Keratinocyte (primary cell): ENCODE measurements around the gene MVB12A. TPM values are rescaled to one million over a fixed set of nuclear protein-coding genes. Genes with fewer than 3 reads are reported as not detected.
A peak's percentile ranks its signal among the peaks of the same experiment; 100 is the strongest.

Source experiments
- DNase-seq: peaks from one replicate; pipeline ENCODE4 v3.0.0-alpha.2; 2011; ENCODE audit warnings: low read depth, missing footprints, low spot score
- FAIRE-seq: peaks from 2 replicates; lab custom pipeline; 2011; peaks lifted over from hg19 to GRCh38; lab: Jason Lieb, UNC
- H2AFZ ChIP-seq: 2 replicates; pipeline ENCODE4 v1.6.0; 2012; ENCODE audit warnings: low read length, control low read depth, inconsistent platforms; ENCODE audit not compliant: control insufficient read depth
- H3K27ac ChIP-seq: 2 replicates; pipeline ENCODE4 v1.5.1; 2011; ENCODE audit warnings: low read length; ENCODE audit not compliant: control insufficient read depth, insufficient read depth
- H3K27me3 ChIP-seq: 3 replicates; pipeline ENCODE4 v1.6.0; 2011; ENCODE audit warnings: low read length; ENCODE audit not compliant: control insufficient read depth, insufficient read depth; ENCODE audit errors: extremely low read depth
- H3K36me3 ChIP-seq, 2 experiments: 2 replicates in 1 of 2; 3 replicates in 1 of 2; pipeline ENCODE4 v1.5.1; 2011; ENCODE audit warnings: low read length in 2 of 2, mild to moderate bottlenecking in 1 of 2; ENCODE audit not compliant: control insufficient read depth in 2 of 2, insufficient read depth in 2 of 2; ENCODE audit errors: extremely low read depth in 1 of 2
- H3K4me1 ChIP-seq: 3 replicates; pipeline ENCODE4 v1.5.1; 2011; ENCODE audit warnings: low read length; ENCODE audit not compliant: control insufficient read depth, insufficient read depth; ENCODE audit errors: extremely low read depth
- H3K4me2 ChIP-seq: 3 replicates; pipeline ENCODE4 v1.6.0; 2011; ENCODE audit warnings: low read depth, low read length; ENCODE audit not compliant: control insufficient read depth, insufficient read depth; ENCODE audit errors: extremely low read depth
- H3K4me3 ChIP-seq, 3 experiments: fragments of 200-600 bp in 1 of 3; sonication (generic) in 1 of 3; 2 replicates in 2 of 3; 3 replicates in 1 of 3; pipeline ENCODE4 v1.5.1; 2011 to 2016; ENCODE audit warnings: low read length in 3 of 3, mild to moderate bottlenecking in 3 of 3, control low read depth in 2 of 3, inconsistent platforms in 1 of 3, low read depth in 1 of 3, mixed read lengths in 1 of 3, mixed run types in 1 of 3, moderate library complexity in 1 of 3; ENCODE audit not compliant: control insufficient read depth in 2 of 3, insufficient read depth in 2 of 3; ENCODE audit errors: extremely low read depth in 1 of 3
- H3K79me2 ChIP-seq: 2 replicates; pipeline ENCODE4 v1.6.0; 2012; ENCODE audit warnings: low read length; ENCODE audit not compliant: control insufficient read depth, insufficient read depth
- H3K9ac ChIP-seq: 3 replicates; pipeline ENCODE4 v1.6.0; 2011; ENCODE audit warnings: low read length; ENCODE audit not compliant: control insufficient read depth, insufficient read depth; ENCODE audit errors: extremely low read depth
- H3K9me1 ChIP-seq: 3 replicates; pipeline ENCODE4 v1.6.0; 2011; ENCODE audit warnings: low read length; ENCODE audit not compliant: control insufficient read depth, insufficient read depth; ENCODE audit errors: extremely low read depth
- H3K9me3 ChIP-seq: 2 replicates; pipeline ENCODE4 v1.5.1; 2012; ENCODE audit warnings: low read depth, low read length; ENCODE audit not compliant: control insufficient read depth
- H4K20me1 ChIP-seq: 3 replicates; pipeline ENCODE4 v1.6.0; 2011; ENCODE audit warnings: low read length; ENCODE audit not compliant: control insufficient read depth, insufficient read depth; ENCODE audit errors: extremely low read depth
- EZH2 ChIP-seq: IDR thresholded peaks from one replicate; pipeline ENCODE4 v1.6.1; 2012; ENCODE audit warnings: inconsistent platforms, mild to moderate bottlenecking, low read length, moderate library complexity
- dilution Hi-C: fragments of 300-500 bp; cut with MboI; formaldehyde crosslinking; loops from one replicate; pipeline ENCODE4 v1.7.0; 2020; ENCODE audit warnings: low sequenced_read_pairs; ENCODE audit not compliant: extremely low pct_ligation_motif_present
- polyA plus RNA-seq, 5 experiments: library from polyadenylated mRNA; depleted of rRNA in 3 of 5; stranded (reverse) in 3 of 5; stranded (forward) in 1 of 5; unstranded in 1 of 5; fragments of >200 nt; gene quantifications; 1 replicate in 1 of 5; 2 replicates in 3 of 5; 3 replicates in 1 of 5; pipeline versions ENCODE4 v1.2.1 to v1.2.3, GENCODE V29; 2011 to 2012; ENCODE audit warnings: missing spikeins in 2 of 5, low read depth in 1 of 5, low replicate concordance in 1 of 5
- TF ChIP-seq, protein P1 (sequence below), 3 experiments: IDR thresholded peaks in 1 of 3; conservative IDR thresholded peaks in 1 of 3; optimal IDR thresholded peaks in 1 of 3; 2 replicates in 2 of 3; 3 replicates in 1 of 3; pipeline versions ENCODE3 to v1.5.1; 2011; ENCODE audit warnings: low read length in 3 of 3, mild to moderate bottlenecking in 3 of 3, moderate library complexity in 2 of 3, control low read depth in 1 of 3, inconsistent platforms in 1 of 3; ENCODE audit not compliant: insufficient read depth in 2 of 3; ENCODE audit errors: extremely low read depth in 1 of 3

MVB12A gene
- polyA plus RNA-seq, 1 donor (not counting 4 experiments of a cell fraction or from before 2014, with no cell fraction given), result 23.3 TPM

GRCh38 chr19:17394891-17395415 lies 24.9 kb upstream of the MVB12A start:
- FAIRE-seq (no peak), DNase-seq (peak; percentile 46)
- no peak for TF ChIP-seq EZH2
- TF ChIP-seq, protein P1, sequence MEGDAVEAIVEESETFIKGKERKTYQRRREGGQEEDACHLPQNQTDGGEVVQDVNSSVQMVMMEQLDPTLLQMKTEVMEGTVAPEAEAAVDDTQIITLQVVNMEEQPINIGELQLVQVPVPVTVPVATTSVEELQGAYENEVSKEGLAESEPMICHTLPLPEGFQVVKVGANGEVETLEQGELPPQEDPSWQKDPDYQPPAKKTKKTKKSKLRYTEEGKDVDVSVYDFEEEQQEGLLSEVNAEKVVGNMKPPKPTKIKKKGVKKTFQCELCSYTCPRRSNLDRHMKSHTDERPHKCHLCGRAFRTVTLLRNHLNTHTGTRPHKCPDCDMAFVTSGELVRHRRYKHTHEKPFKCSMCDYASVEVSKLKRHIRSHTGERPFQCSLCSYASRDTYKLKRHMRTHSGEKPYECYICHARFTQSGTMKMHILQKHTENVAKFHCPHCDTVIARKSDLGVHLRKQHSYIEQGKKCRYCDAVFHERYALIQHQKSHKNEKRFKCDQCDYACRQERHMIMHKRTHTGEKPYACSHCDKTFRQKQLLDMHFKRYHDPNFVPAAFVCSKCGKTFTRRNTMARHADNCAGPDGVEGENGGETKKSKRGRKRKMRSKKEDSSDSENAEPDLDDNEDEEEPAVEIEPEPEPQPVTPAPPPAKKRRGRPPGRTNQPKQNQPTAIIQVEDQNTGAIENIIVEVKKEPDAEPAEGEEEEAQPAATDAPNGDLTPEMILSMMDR (optimal IDR thresholded peaks at IDR 0.05 in 1 of 3, IDR thresholded peaks at IDR 0.05 in 1 of 3, conservative IDR thresholded peaks at IDR 0.05 in 1 of 3; ENCODE audit: extremely low read depth in 1 of 3, insufficient read depth in 2 of 3, low read length in 3 of 3), result peak; percentile 46 to 92 (median 85)
- H4K20me1 ChIP-seq, result no peaks in the 10 kb centered on the region
- no peaks in the 10 kb centered on the region for H3K9me1 ChIP-seq
- H3K4me2 ChIP-seq, result no peak overlapping the region
- H3K36me3 ChIP-seq, result no peaks in the 10 kb centered on the region
- H3K27me3 ChIP-seq, result peaks cover 9% of the 10 kb centered on the region
- H3K9ac ChIP-seq, result no peak overlapping the region
- dilution Hi-C loops, result no loop called here
- H3K27ac ChIP-seq, result no peak overlapping the region
- H3K4me1 ChIP-seq, result peaks cover 9% of the 10 kb centered on the region
- H2AFZ ChIP-seq, result no peak overlapping the region
- no peaks in the 10 kb centered on the region for H3K9me3 ChIP-seq
- no peaks in the 10 kb centered on the region for H3K79me2 ChIP-seq
- H3K4me3 ChIP-seq, result no peak overlapping the region

GRCh38 chr19:17398902-17399527 lies 20.8 kb upstream of the MVB12A start:
- no peak overlapping the region for H3K9ac ChIP-seq
- no peaks in the 10 kb centered on the region for H3K36me3 ChIP-seq
- no peaks in the 10 kb centered on the region for H3K4me1 ChIP-seq
- dilution Hi-C loops, result no loop called here
- DNase-seq, result no peak
- peaks cover 7% of the 10 kb centered on the region for H3K27me3 ChIP-seq
- TF ChIP-seq EZH2, result no peak
- TF ChIP-seq, protein P1 (optimal IDR thresholded peaks at IDR 0.05 in 1 of 3, IDR thresholded peaks at IDR 0.05 in 1 of 3, conservative IDR thresholded peaks at IDR 0.05 in 1 of 3; ENCODE audit: extremely low read depth in 1 of 3, insufficient read depth in 2 of 3, low read length in 3 of 3), result no peak
- H3K27ac ChIP-seq, result no peak overlapping the region
- no peak overlapping the region for H2AFZ ChIP-seq
- no peaks in the 10 kb centered on the region for H4K20me1 ChIP-seq
- no peak for FAIRE-seq
- no peak overlapping the region for H3K4me3 ChIP-seq
- no peaks in the 10 kb centered on the region for H3K9me3 ChIP-seq
- no peak overlapping the region for H3K4me2 ChIP-seq
- no peaks in the 10 kb centered on the region for H3K79me2 ChIP-seq
- H3K9me1 ChIP-seq, result no peaks in the 10 kb centered on the region
